Liver (tissue), 3 donors: ENCODE data around the gene CREB1.

Experiments
- CTCF ChIP-seq: fragments of 150-350 bp; IDR thresholded peaks from 2 replicates; pipeline ENCODE4 v1.5.1; 2017; ENCODE audit warnings: improper control_type of control experiment, low read depth, low read length; ENCODE audit not compliant: missing input control
- HNF4G ChIP-seq: IDR thresholded peaks from 2 replicates; pipeline ENCODE4 v1.6.1; 2016; ENCODE audit warnings: antibody characterized with exemption
- JUND ChIP-seq, 2 donors: IDR thresholded peaks; 2 replicates each; pipeline ENCODE4 v1.6.1; 2016; ENCODE audit warnings: antibody characterized with exemption in 2 of 2
- NR2F2 ChIP-seq: IDR thresholded peaks from 2 replicates; pipeline ENCODE4 v1.6.1; 2016; ENCODE audit warnings: antibody characterized with exemption
- RAD21 ChIP-seq, 2 donors: IDR thresholded peaks; 2 replicates each; pipeline ENCODE4 v1.6.1; 2016; ENCODE audit warnings: antibody characterized with exemption in 2 of 2, mild to moderate bottlenecking in 2 of 2
- REST ChIP-seq: IDR thresholded peaks from 2 replicates; pipeline ENCODE4 v1.6.1; 2016; ENCODE audit warnings: antibody characterized with exemption, mild to moderate bottlenecking
- RXRA ChIP-seq, 2 donors: IDR thresholded peaks; 2 replicates each; pipeline ENCODE4 v1.6.1; 2017 to 2018; ENCODE audit warnings: antibody characterized with exemption in 2 of 2, mild to moderate bottlenecking in 1 of 2
- SP1 ChIP-seq: IDR thresholded peaks from 2 replicates; pipeline ENCODE4 v1.6.1; 2018; ENCODE audit warnings: antibody characterized with exemption, mild to moderate bottlenecking
- TAF1 ChIP-seq: conservative IDR thresholded peaks from 2 replicates; pipeline ENCODE4 v1.6.1; 2016; ENCODE audit warnings: antibody characterized with exemption, mild to moderate bottlenecking
- YY1 ChIP-seq: IDR thresholded peaks from 2 replicates; pipeline ENCODE4 v1.6.1; 2016; ENCODE audit warnings: antibody characterized with exemption, mild to moderate bottlenecking
- donor health status: healthy.
- donor health status: healthy.

- no peak for TF ChIP-seq CTCF
- no peak for TF ChIP-seq HNF4G
- no peak for TF ChIP-seq RXRA (IDR thresholded peaks at IDR 0.05)
- TF ChIP-seq YY1, result no peak
- TF ChIP-seq SP1, result no peak
- no peak for TF ChIP-seq REST
- TF ChIP-seq TAF1, result no peak
- no peak for TF ChIP-seq RAD21 (IDR thresholded peaks at IDR 0.05)
- TF ChIP-seq JUND (IDR thresholded peaks at IDR 0.05), result no peak
- no peak for TF ChIP-seq NR2F2
Observed at GRCh38 chr2:207491086-207491485, 38.7 kb upstream of the CREB1 start.
